Adrenal gland (tissue), 5 donors: ENCODE data around the gene CTPS1.

Experiments
- CTCF ChIP-seq, 6 experiments: fragments of 450-650 bp in 4 of 6; fragments of 200-600 bp in 2 of 6; sonication (generic) in 1 of 6; IDR thresholded peaks; 1 replicate in 5 of 6; 2 replicates in 1 of 6; pipeline versions ENCODE4 v1.5.1 to v1.8.0; 2016 to 2021; ENCODE audit warnings: antibody characterized with exemption in 6 of 6, mild to moderate bottlenecking in 2 of 6, moderate library complexity in 1 of 6
- POLR2A ChIP-seq, 2 donors: fragments of 450-650 bp; IDR thresholded peaks; one replicate each; pipeline ENCODE4 v1.6.1; 2017; ENCODE audit warnings: antibody characterized with exemption in 2 of 2, mild to moderate bottlenecking in 2 of 2, moderate library complexity in 1 of 2
- donor health status: DM: no; HTN: no; CAD: no.

DNA sequence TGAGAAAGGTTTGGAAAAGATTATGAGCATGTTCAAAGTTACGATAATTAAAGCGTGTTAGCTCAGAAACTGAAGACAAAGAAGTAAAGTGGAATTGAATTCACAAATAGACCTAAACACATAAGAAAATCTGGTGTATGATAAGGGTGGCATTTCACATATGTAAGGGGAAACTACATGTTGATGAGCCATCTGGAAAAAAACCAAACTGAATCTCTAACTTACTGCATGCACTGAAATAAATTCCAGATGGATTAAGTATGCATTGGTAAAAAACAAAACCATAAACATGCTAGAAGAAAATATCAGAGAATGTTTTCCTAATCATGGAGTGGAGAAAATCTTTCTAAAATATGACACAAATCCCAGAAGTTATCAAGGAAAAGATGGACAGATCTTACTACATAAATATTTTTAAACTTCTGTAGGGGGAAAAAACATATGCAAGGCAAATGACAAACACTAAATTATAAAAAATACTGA lies 34.0 kb upstream of the CTPS1 start:
- no peak for TF ChIP-seq POLR2A (IDR thresholded peaks at IDR 0.05)
- TF ChIP-seq CTCF (IDR thresholded peaks at IDR 0.05), result no peak
